HG03175 (cell line): ENCODE measurements around the gene TAAR9.

Experiments
- ATAC-seq: cut with Tn5 transposase; IDR thresholded peaks from one replicate; pipeline ENCODE4 v1.9.1; 2021; ENCODE audit warnings: mild to moderate bottlenecking, moderate library complexity; ENCODE audit not compliant: unreplicated experiment

Gene TAAR9

GRCh38 chr6:132537977-132538376 is at the start of gene TAAR9:
Gene TAAR9 (plus strand): TSS chr6:132538277. CDS start chr6:132538290, 13 bp downstream.
- ATAC-seq, result no peak

- ATAC-seq, result no peak
Observed at GRCh38 chr6:132489376-132489775, 48.7 kb upstream of the TAAR9 start.

GRCh38 chr6:132490024-132490423 is 48.1 kb upstream of the TAAR9 start:
- ATAC-seq, result peak; percentile 37

GRCh38 chr6:132490478-132491204 is 47.4 kb upstream of the TAAR9 start:
- peak; percentile 49 for ATAC-seq

- ATAC-seq, result no peak
Observed at GRCh38 chr6:132491303-132491702, 46.8 kb upstream of the TAAR9 start.

- ATAC-seq, result no peak
Observed at GRCh38 chr6:132491881-132492280, 46.2 kb upstream of the TAAR9 start.

GRCh38 chr6:132494954-132495353 is 43.1 kb upstream of the TAAR9 start:
- peak; percentile 27 for ATAC-seq

GRCh38 chr6:132495604-132496079 is 42.4 kb upstream of the TAAR9 start:
- ATAC-seq, result peak; percentile 44

- ATAC-seq, result no peak
Observed at GRCh38 chr6:132496519-132497180, 41.4 kb upstream of the TAAR9 start.

GRCh38 chr6:132498638-132499037 is 39.4 kb upstream of the TAAR9 start:
- peak; percentile 74 for ATAC-seq

- no peak for ATAC-seq
Observed at GRCh38 chr6:132499757-132500156, 38.3 kb upstream of the TAAR9 start.

- ATAC-seq, result no peak
Observed at GRCh38 chr6:132504757-132505156, 33.3 kb upstream of the TAAR9 start.

GRCh38 chr6:132505158-132505557 is 32.9 kb upstream of the TAAR9 start:
- ATAC-seq, result no peak

- ATAC-seq, result no peak
Observed at GRCh38 chr6:132506461-132506860, 31.6 kb upstream of the TAAR9 start.

- ATAC-seq, result no peak
Observed at GRCh38 chr6:132506869-132507808, 30.9 kb upstream of the TAAR9 start.

GRCh38 chr6:132511210-132511830 is 26.8 kb upstream of the TAAR9 start:
- ATAC-seq, result no peak

- peak; percentile 29 for ATAC-seq
Observed at GRCh38 chr6:132511831-132512220, 26.3 kb upstream of the TAAR9 start.

- no peak for ATAC-seq
Observed at GRCh38 chr6:132512342-132512637, 25.8 kb upstream of the TAAR9 start.

- peak; percentile 89 for ATAC-seq
Observed at GRCh38 chr6:132512638-132513632, 25.1 kb upstream of the TAAR9 start, which contains the start of gene STX7. Gene STX7 (minus strand): TSS chr6:132513116. CDS start chr6:132503530, 9,586 bp downstream.
